Activated naive CD8-positive, alpha-beta T cell treated with anti-CD3 and anti-CD28 coated beads, Interleukin-2, amount 10 ng/mL, durations not matched to agents 7 days and 5 days (primary cell): ENCODE results near the gene SYTL3. TPM values are rescaled to one million over a fixed set of nuclear protein-coding genes. Genes with fewer than 3 reads are reported as not detected.

Source experiments
- ATAC-seq: fragments of 150-1000 bp; cut with Tn5 transposase; one replicate; pipeline ENCODE4 v1.10.0; 2021; ENCODE audit warnings: low read depth, moderate library complexity
- POLR2A ChIA-PET: fragments of 350-600 bp; sonication (Branson Sonifier 250); formaldehyde crosslinking; loops from one replicate; lab custom pipeline; 2021; ENCODE audit warnings: antibody characterized with exemption; lab: Charles Lee
- DNase-seq: peaks from one replicate; pipeline ENCODE4 v3.0.0; 2021
- H3K27ac Mint-ChIP-seq: one replicate; pipeline ENCODE4 v1.8.0; 2022; ENCODE audit warnings: mild to moderate bottlenecking, mixed read lengths
- H3K27me3 Mint-ChIP-seq: one replicate; pipeline ENCODE4 v1.8.0; 2022; ENCODE audit warnings: mild to moderate bottlenecking, moderate library complexity, mixed read lengths
- H3K36me3 Mint-ChIP-seq: one replicate; pipeline ENCODE4 v1.8.0; 2021; ENCODE audit warnings: mild to moderate bottlenecking, mixed read lengths
- H3K4me1 Mint-ChIP-seq: one replicate; pipeline ENCODE4 v1.8.0; 2021; ENCODE audit warnings: mixed read lengths
- H3K4me3 Mint-ChIP-seq: one replicate; pipeline ENCODE4 v1.8.0; 2022; ENCODE audit warnings: mild to moderate bottlenecking, moderate library complexity, mixed read lengths
- H3K9me3 Mint-ChIP-seq: one replicate; pipeline ENCODE4 v1.8.0; 2021; ENCODE audit warnings: mixed read lengths
- total RNA-seq, 2 experiments: library from RNA; stranded (reverse); gene quantifications; one replicate each; pipeline ENCODE4 v1.2.3, GENCODE V29; 2021

Gene SYTL3
- total RNA-seq, 2 experiments from 2014 or later: 65.3 to 71.7 TPM

DNA sequence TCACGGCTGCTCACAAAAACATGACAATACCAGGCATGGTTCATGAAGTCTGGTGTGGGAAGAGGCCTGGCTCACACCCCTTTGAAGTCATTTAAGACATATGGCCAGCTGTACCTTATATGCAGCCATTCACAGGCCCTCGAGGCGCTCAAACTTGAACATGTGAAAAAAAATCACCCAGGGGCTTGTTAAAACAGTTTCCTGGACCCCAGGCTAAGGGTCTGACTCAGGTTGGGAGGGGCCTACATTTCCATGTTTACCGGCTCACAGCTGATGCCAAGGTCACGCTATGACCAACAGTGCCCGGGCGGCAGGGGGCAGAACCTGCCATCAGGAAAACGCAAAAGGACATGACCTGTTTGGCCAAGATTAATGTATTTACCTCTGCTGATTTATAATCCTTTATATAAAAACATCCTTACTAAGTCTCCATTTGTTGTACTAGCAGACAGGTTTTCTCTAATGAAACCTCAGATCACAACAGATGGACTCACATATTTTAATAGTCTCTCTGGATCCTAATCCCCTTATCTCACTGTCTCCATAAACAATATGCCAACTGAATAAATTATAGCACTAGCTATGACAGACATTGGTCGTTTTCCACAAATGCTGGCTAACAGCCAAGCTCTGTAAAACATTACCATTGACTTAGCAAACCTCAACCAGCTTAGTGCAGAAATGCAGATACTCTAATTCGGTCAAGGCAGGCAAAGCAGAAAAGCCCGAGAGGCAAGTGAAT, 149.4 kb downstream of the SYTL3 start:
- Mint-ChIP-seq H3K27ac (peak overlapping the region; percentile 81), H3K27me3 (no peaks in the 10 kb centered on the region), H3K9me3 (no peaks in the 10 kb centered on the region), H3K4me3 (no peak overlapping the region), H3K4me1 (peaks cover 65% of the 10 kb centered on the region), H3K36me3 (peaks cover 26% of the 10 kb centered on the region)
- DNase-seq: no peak
- ATAC-seq: no peak
- POLR2A ChIA-PET: interaction anchor here (0.7 kb wide), 1 partner anchor 31 kb away, joined by 4 read pairs; no protein-coding TSS in a partner anchor

DNA sequence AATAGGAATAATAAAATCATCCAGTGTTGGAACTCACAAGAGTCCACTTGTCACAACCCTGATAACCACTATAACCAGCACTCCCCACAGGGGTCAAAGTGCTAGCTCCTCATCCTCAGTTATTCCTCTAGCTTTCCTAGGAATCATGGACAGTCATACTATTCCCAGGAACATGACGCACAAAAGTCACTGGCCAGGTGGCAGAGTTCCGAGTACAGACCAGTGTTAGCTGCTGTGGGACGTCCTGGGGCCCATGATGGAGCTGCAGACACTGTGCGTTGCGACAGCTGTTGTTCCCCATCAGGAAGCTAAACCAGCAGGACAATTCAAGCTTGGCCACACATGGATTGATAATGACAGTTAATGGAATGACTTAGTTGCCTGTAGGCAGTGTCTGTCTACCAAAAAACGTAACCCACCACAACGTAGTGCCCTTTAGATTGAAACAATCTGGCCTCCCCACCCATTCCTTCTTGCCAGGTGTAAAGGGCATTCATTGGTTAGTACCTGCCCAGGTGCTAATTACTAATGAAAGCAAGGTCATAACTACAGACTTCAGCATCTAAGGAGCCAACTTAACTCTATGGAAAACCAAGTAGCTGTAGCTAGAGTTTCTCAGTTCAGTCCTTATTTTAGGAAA, 151.9 kb downstream of the SYTL3 start:
- no peak for ATAC-seq
- H3K27ac Mint-ChIP-seq: no peak overlapping the region
- DNase-seq: no peak
- H3K9me3 Mint-ChIP-seq: no peaks in the 10 kb centered on the region
- peaks cover 28% of the 10 kb centered on the region for H3K36me3 Mint-ChIP-seq
- H3K27me3 Mint-ChIP-seq: no peaks in the 10 kb centered on the region
- POLR2A ChIA-PET: no interaction called here
- H3K4me1 Mint-ChIP-seq: peaks cover 72% of the 10 kb centered on the region
- no peak overlapping the region for H3K4me3 Mint-ChIP-seq

DNA sequence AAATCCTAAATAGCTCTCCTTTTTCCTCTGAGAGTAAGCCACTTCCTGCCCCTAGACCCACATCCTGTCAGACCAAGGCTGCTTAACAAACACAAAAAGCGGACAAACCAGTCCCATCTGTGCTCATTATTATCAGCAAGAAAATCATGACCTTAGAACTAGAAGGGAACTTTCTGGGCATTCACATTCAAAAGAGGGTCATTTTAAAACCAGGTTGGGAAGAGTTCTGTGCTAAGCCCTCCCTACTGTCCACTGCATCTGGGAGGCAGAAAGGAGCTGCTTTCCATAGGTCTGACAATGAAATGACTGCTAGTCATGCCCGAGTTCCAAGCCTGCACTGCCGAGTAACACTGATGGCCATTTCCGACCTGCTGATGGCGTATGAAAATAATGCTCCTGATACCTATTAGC, 153.9 kb downstream of the SYTL3 start:
- H3K27ac Mint-ChIP-seq: peak overlapping the region; percentile 79
- no peak for DNase-seq
- H3K36me3 Mint-ChIP-seq: peaks cover 34% of the 10 kb centered on the region
- no peaks in the 10 kb centered on the region for H3K9me3 Mint-ChIP-seq
- peak overlapping the region; percentile 72 for H3K4me3 Mint-ChIP-seq
- peaks cover 78% of the 10 kb centered on the region for H3K4me1 Mint-ChIP-seq
- peak; percentile 80 for ATAC-seq
- POLR2A ChIA-PET: interaction anchor here (1.0 to 1.4 kb wide), 5 partner anchors 10 to 66 kb away, joined by 3 to 15 read pairs (median 6); partner anchors contain the start of gene EZR
- no peaks in the 10 kb centered on the region for H3K27me3 Mint-ChIP-seq

DNA sequence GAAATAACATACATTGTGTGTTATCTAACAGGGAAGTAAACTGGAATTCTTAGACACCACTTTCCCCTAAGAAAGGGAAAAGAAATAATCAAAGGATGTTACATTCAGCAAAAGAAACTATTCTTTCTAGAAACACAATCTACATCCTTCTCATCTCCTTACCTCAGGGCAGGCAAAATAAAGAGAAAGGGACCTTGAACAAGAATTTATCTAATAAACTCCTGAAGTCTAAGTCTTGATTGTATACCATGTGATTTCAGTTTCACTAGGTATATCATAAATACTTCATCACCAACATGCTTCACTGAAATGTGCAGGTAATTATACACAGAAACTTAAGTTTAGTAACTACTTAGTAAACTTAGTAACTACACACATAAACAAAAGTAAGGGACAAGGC, 154.4 kb downstream of the SYTL3 start:
- Mint-ChIP-seq H3K27ac (peak overlapping the region; percentile 79), H3K4me1 (peaks cover 78% of the 10 kb centered on the region), H3K36me3 (peaks cover 35% of the 10 kb centered on the region), H3K4me3 (peak overlapping the region; percentile 72), H3K9me3 (no peaks in the 10 kb centered on the region), H3K27me3 (no peaks in the 10 kb centered on the region)
- POLR2A ChIA-PET: interaction anchor here (1.1 to 1.4 kb wide), 4 partner anchors 10 to 65 kb away, joined by 6 to 15 read pairs (median 6); partner anchors contain the start of gene EZR
- DNase-seq: no peak
- no peak for ATAC-seq

DNA sequence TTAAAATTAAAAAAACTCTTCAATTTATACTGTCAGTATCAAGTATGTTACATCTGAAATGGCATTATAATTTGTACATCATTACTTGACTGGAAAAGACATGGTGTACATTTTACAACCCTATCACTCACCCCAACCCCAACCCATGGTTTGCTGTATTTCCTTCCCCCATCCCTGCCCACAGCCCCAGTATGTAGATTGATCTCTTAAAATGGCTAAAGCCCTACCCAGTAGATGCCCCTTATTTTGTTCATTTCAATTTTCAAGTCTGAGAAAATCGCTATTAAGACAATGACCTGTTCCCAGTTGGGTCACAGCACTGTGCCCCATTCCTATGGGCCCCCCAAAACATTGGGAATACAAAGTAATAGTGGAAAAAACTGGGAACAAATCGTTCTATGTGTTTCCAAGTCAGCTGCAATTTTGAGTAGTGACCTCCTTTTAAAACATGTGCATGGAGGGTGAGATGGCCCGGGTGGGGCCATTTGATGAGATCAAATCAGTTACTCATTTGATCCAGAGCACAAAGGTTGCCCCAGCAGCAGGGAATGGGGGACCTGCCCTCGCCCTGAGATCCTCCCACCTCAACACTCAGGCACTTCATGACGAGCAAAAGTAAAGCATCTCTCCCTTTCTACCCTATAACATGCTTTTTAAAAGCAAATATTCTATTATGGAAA, 156.0 kb downstream of the SYTL3 start:
- POLR2A ChIA-PET: interaction anchor here (0.7 to 1.4 kb wide), 2 partner anchors 63 to 95 kb away, joined by 4 to 5 read pairs; no protein-coding TSS in a partner anchor

DNA sequence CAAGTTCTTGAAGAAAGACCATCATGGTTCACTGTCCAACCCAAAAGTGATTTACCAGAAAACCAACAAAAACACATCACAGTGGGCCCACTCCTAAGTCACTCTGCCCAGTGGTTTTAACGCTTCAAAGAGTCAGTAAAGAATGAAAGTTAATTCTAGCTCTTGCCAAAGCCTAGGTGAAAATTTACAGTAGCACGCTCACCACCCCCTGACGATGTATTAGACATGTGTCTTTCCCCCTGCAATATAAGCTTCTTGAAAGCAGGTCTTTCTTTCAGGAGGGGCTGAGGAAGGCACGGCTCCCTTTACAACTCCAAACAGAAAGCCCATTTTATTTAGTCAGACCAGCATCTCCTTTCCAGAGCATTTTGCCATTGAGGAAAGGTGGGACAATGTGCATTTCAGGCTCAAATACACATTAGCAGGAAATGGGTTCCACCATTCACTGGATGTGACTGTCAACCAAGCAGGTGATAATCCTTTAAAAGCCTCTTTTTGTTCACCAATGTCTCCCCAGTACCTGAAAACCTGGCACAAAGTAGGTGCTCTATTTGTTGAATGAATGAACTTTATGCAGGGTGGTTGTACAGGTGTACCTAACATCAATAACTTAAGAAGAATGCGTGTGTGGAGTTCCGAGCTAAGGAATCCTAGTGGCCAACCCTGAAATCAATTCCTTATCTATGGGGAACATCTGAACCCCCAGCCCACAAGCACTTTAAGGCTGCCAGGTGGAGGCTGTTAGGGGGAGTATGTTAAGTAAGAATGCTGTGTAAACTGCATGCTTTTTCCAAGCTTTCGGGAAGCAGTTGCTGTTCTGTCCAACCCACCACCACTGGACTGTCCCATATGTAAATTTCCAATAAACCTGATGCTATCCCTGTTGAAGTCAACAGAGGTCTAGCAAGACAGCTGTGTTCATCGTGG, 157.9 kb downstream of the SYTL3 start:
- Mint-ChIP-seq H3K36me3 (peaks cover 41% of the 10 kb centered on the region), H3K27me3 (no peaks in the 10 kb centered on the region), H3K27ac (peak overlapping the region; percentile 44), H3K9me3 (no peaks in the 10 kb centered on the region), H3K4me3 (peak overlapping the region; percentile 7), H3K4me1 (peaks cover 80% of the 10 kb centered on the region)
- ATAC-seq (no peak), DNase-seq (no peak)
- POLR2A ChIA-PET: interaction anchor here (1.2 to 3.0 kb wide), 2 partner anchors 12 to 62 kb away, joined by 6 to 16 read pairs; partner anchors contain the start of gene EZR

More for the DNA sequence above, 156.0 kb downstream of the SYTL3 start:
- ATAC-seq (no peak), DNase-seq (no peak)
- Mint-ChIP-seq H3K4me3 (peak overlapping the region; percentile 1), H3K27ac (peak overlapping the region; percentile 42), H3K27me3 (no peaks in the 10 kb centered on the region), H3K9me3 (no peaks in the 10 kb centered on the region), H3K4me1 (peaks cover 78% of the 10 kb centered on the region), H3K36me3 (peaks cover 41% of the 10 kb centered on the region)

DNA sequence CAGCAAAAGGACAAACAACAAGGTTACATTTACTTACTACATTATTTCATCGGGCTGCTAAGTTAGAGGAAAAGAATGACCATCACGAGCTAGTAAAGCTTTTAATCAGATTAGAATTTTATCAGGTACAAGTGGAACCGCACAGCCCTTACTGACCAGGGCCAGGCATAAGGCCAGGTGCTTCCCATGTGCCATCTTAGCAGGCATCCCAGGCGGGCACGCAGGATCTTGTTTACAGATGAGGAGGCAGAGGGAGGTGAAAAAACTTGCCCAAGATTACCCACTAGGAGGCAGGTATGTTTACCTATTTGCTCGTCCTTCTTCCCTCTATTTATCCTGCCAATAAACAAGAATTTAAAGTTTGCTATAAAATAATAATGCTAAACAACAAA, 158.6 kb downstream of the SYTL3 start:
- no peaks in the 10 kb centered on the region for H3K27me3 Mint-ChIP-seq
- H3K4me1 Mint-ChIP-seq: peaks cover 84% of the 10 kb centered on the region
- DNase-seq (no peak), ATAC-seq (no peak)
- no peak overlapping the region for H3K4me3 Mint-ChIP-seq
- H3K9me3 Mint-ChIP-seq: no peaks in the 10 kb centered on the region
- POLR2A ChIA-PET: interaction anchor here (1.2 to 3.0 kb wide), 2 partner anchors 11 to 61 kb away, joined by 6 to 16 read pairs; partner anchors contain the start of gene EZR
- H3K36me3 Mint-ChIP-seq: peaks cover 46% of the 10 kb centered on the region
- H3K27ac Mint-ChIP-seq: no peak overlapping the region

DNA sequence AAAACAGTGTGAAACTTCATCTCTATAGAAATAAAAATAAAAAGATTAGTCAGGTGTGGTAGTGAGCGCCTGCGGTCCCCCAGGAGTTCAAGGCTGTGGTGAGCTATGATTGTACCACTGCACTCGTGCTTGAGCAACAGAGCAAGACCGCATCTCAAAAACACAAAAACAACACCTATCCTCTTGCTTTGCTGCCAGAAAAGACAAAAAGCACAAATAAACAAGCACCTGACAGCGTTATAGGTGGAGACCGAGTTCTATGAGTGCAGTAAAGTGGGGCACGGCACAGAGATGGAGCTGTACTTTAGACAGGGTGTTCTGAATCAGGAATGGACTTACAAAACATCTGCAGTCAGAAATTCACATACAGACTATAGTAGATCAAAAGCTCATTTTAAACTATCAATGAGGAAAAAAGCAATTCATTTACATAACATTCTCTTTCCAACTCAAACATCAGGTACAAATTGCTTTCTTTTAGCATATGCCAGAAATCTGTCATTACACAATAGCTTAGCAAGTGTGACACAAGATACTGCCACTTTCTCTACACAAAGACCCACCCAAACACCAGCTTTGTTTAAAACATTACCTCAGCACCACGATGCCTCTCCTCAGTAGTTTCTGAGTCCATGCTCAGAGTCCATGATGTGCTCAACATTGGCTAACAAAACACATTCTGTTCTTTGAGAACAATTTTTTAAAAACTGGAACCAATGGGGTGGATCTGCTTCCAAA, 159.3 kb downstream of the SYTL3 start:
- POLR2A ChIA-PET: interaction anchor here (1.0 to 3.0 kb wide), 4 partner anchors 10 to 61 kb away, joined by 3 to 16 read pairs (median 4); partner anchors contain the start of gene EZR
- Mint-ChIP-seq H3K4me3 (peak overlapping the region; percentile 23), H3K4me1 (peaks cover 84% of the 10 kb centered on the region), H3K9me3 (no peaks in the 10 kb centered on the region), H3K27me3 (no peaks in the 10 kb centered on the region), H3K36me3 (peaks cover 50% of the 10 kb centered on the region), H3K27ac (peak overlapping the region; percentile 49)
- ATAC-seq (peak; percentile 11), DNase-seq (no peak)

DNA sequence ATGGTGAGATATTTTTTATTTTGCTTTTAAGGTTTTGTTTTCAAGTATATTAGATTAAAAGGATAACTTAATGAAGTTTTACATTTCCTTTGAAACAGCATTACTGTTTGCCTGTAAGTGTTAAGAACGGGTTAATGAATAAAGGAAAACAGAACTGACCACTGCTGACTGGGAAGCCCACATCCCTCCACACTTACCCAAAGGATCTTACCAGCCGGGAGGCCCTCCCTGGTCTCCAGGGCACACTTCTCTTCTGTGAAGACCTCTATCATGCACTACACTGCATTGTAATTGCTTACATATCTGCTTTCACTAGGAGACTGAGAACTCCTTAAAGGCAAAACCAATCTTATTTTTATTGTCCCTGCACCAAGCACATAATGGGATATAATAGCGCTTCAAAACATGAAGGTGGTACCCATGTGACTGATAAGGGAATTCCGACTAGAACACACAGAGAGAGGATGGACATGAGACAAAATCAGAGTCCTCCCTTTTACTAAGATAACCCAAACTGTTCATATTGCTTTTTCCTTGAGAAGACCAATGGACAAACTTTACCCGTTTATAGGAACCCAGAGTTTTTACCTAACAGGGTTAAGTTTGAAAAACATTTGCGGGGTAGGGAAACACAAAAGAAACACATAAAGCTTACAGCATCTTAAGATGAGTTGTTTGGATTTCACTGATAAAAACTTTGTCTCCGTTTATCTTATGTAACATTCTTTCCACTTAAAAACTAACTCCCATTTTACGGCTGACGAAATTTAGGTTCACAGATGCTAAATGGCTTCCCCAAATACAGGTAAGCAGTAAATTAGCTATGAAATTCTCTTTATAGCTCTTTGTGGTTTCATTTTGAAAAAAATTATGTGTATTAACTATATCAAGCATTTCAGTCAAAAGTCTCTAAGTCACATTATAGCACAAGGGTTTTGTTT, 160.6 kb downstream of the SYTL3 start:
- Mint-ChIP-seq H3K4me3 (no peak overlapping the region), H3K27ac (no peak overlapping the region), H3K4me1 (peaks cover 86% of the 10 kb centered on the region), H3K36me3 (peaks cover 60% of the 10 kb centered on the region), H3K27me3 (no peaks in the 10 kb centered on the region), H3K9me3 (no peaks in the 10 kb centered on the region)
- POLR2A ChIA-PET: interaction anchor here (2.3 kb wide), 1 partner anchor 59 kb away, joined by 10 read pairs; no protein-coding TSS in a partner anchor
- ATAC-seq: no peak
- no peak for DNase-seq

DNA sequence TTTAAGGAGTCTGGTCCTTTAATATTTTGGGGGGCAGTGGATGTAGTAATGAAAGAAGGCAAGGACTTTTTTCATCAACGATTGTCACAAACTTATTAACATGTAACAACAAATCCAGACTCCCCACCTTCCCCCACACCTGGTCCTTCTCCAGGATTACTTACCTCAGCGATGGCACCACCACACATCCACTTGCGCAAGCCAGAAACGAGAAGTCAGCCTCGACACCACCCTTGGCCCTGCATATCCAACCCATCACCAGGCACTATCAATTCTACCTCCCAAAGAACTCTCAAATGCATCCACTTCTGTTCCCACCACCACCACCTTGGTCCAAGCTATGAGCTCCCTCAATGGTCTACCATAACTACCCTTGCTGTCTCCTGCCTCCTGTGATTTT, 162.8 kb downstream of the SYTL3 start:
- POLR2A ChIA-PET: interaction anchor here (1.7 to 2.3 kb wide), 2 partner anchors 23 to 57 kb away, joined by 10 to 11 read pairs; no protein-coding TSS in a partner anchor
- peaks cover 81% of the 10 kb centered on the region for H3K4me1 Mint-ChIP-seq
- ATAC-seq (no peak), DNase-seq (no peak)
- H3K4me3 Mint-ChIP-seq: peak overlapping the region; percentile 88
- H3K36me3 Mint-ChIP-seq: peaks cover 56% of the 10 kb centered on the region
- H3K27ac Mint-ChIP-seq: peak overlapping the region; percentile 76
- H3K27me3 Mint-ChIP-seq: no peaks in the 10 kb centered on the region
- H3K9me3 Mint-ChIP-seq: no peaks in the 10 kb centered on the region

DNA sequence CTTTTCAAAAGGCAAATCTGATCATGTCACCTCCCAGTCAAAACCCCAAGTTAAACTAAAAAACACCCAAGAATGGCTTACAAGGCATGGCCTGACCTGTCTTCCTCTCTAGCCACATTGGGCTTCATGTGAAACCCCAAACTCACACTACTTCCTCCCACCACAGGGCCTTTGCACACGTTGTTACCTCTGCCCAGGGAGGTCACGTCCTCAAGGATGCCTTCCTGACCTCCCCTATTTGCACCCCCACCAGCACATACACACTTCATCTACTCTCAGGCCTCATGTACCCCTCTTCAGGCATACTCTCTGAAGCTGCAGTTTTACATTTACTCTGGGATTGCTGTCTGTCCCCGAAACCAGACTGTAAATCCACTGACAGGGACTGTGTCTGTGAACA, 163.2 kb downstream of the SYTL3 start:
- Mint-ChIP-seq H3K4me1 (peaks cover 76% of the 10 kb centered on the region), H3K4me3 (peak overlapping the region; percentile 88), H3K27me3 (no peaks in the 10 kb centered on the region), H3K27ac (peak overlapping the region; percentile 76), H3K36me3 (peaks cover 54% of the 10 kb centered on the region), H3K9me3 (no peaks in the 10 kb centered on the region)
- DNase-seq (no peak), ATAC-seq (no peak)
- POLR2A ChIA-PET: interaction anchor here (0.7 to 2.3 kb wide), 6 partner anchors 9 to 56 kb away, joined by 3 to 11 read pairs (median 8); no protein-coding TSS in a partner anchor
